NCI-H1694 (cell line): ENCODE measurements around the gene GALR3.
"Not testable (repeated sequence)": the region's sequence is repeated elsewhere in the genome, so short reads cannot be mapped to it uniquely, and the experiment has no call there.

ENCODE experiments used
- DNase-seq: peaks from one replicate; lab custom pipeline; 2025; lab: John Stamatoyannopoulos, UW

GALR3 gene, protein sequence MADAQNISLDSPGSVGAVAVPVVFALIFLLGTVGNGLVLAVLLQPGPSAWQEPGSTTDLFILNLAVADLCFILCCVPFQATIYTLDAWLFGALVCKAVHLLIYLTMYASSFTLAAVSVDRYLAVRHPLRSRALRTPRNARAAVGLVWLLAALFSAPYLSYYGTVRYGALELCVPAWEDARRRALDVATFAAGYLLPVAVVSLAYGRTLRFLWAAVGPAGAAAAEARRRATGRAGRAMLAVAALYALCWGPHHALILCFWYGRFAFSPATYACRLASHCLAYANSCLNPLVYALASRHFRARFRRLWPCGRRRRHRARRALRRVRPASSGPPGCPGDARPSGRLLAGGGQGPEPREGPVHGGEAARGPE

GRCh38 chr22:37823134-37823985, at the start of gene GALR3:
Gene GALR3 (plus strand): TSS chr22:37823382. CDS start chr22:37823407, 25 bp downstream.
- no peak for DNase-seq

GRCh38 chr22:37774728-37775127, 48.5 kb upstream of the GALR3 start:
- DNase-seq: no peak

DNA sequence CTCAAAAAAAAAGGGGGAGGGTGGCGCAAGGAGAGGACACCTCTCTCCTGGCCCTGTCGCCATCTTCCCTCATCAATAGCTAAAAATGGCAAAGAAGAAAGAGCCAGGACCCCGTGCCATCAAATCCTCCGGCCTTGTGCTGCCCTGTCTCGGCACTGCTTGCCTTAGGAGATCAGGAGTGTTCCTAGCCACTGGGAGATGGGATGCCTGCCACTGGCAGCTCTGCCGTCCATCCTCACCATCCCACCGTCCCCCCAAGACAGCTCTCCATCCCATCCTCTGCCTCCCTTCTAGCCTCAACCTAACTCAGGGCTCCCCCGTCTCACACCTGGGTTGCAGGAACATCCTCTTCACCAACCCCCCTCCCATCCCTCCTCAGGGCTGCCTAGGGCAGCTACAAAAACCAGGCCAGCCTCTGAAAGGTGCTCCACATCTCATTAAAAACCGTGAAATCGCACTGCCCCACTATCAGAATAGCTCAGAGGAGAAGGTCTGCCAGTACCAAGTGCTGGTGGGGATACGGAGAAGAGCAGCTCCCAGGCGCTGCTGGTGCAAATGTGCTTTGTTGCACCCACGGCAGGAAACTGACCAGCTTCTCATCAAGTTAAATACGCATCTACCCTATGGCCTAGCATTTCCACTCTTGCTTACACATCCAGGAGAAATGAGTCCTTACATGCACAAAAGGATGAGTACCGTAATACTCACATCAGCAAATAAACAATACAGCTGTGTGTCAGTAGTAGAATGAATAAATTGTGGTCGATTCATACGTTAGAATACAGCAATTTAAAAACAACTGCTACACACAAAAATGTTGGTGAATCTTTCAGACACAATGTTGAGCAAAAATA, 47.2 kb upstream of the GALR3 start:
- no peak for DNase-seq

DNA sequence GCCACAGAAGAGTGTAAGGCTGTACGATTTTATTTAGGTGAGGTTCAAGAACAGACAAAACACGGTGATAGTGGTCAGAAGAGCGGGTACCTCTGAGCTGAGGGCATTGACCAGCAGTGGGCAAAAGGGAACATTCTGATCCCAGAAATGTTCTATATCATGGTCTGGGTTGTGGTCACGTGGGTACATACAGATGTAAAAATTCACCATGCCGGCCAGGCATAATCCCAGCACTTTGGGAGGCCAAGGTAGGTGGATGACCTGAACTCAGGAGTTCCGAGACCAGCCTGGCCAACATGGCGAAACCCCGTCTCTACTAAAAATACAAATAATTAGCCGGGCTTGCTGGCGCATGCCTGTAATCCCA, 46.6 kb upstream of the GALR3 start:
- DNase-seq: no peak

GRCh38 chr22:37777122-37777687, 46.0 kb upstream of the GALR3 start:
- DNase-seq: no peak

DNA sequence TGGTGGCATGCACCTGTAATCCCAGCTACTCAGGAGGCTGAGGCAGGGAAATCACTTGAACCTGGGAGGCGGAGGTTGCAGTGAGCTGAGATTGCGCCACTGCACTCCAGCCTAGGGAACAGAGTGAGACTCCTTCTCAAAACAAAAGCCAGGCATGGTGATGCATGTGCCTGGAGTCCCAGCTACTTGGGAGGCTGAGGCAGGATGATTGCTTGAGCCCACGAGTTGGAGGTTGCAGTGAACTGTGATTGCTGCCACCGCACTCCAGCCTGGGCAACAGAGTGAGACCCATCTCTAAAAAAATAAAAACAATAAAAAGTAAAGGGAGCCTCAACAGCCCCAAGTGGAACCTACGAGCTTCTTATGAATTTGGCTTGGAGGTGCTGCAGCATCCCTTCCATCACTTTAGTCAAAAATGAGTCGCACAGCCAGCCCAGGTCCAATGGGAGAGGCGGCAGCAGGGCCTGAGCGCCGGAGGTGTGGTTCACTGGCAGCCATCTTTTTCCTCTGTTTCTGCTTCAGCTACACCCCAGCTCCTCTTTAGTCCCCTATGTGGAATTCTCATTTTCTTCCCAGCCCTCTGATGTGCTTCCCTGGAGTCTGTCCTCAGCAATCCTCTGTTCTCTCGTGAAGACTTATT, 44.7 kb upstream of the GALR3 start:
- no peak for DNase-seq

- no peak for DNase-seq
Observed at GRCh38 chr22:37781434-37782059, 41.6 kb upstream of the GALR3 start.

GRCh38 chr22:37782340-37783168, 40.6 kb upstream of the GALR3 start:
- no peak for DNase-seq

DNA sequence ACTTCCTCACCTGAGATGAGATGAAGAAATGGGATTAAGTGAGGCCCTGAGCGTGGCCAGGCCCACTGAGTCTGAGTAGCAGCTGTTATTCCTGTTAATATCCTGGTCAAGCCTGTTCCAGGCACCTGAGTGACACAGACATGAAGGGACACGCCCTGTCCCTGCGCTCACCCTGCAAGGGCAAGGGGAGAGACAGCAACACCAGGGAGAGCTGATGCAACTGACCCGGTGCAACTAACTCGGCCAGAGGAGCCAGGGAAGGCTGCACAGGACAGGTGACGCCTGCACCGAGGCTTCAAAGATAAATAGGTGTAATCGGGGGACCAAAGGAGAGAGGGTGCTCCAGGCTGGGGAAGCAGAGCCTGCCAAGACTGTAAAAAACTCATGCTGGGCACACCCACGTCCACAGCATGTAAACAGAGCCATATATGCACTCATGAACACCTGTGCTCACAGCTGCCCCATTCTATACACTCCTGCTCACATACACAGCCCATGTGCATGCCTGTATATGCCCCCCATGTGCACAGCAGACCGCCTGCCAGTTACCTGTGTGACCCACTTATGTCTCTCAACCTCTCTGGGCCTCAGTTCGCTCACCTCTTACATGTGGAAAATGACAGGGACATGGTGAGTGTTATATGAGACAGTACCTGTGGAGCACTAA, 38.2 kb upstream of the GALR3 start:
- no peak for DNase-seq

DNA sequence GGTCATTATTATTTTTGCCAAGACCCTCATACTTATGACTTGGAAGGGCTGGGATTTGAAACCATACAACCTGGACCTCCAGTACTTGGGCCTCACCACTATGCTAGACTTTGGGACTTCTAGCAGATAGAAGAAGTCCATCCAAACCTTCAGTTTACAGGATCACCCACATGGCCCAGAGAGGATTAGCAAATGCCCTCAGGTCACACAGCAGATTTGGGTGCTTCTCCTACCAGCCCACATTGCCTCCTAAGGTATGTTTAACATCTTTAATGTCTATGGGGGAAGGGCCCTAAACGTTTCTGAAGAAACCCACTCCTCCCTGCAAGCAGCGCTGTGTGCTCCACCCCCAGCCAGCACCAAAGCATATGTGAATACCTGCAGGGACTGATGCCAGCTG, 32.9 kb upstream of the GALR3 start:
- DNase-seq: no peak

DNA sequence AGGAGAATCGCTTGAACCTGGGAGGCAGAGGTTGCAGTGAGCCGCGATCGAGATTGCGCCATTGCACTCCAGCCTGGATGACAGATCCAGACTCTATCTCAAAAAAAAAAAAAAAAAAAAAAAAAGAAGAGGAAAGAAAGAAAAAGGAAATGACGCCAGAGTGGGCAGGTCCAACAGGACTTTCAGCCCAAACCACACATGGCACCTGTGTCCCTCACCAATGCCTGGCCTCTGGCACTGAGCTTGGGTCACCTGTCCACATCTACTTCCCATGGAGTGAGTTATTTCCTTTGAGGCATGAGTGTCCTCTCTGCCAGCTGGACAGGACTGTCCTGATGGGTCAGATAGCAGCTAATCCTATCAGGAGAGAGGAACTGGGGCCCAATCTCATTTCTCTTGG, 30.7 kb upstream of the GALR3 start:
- DNase-seq: no peak

DNA sequence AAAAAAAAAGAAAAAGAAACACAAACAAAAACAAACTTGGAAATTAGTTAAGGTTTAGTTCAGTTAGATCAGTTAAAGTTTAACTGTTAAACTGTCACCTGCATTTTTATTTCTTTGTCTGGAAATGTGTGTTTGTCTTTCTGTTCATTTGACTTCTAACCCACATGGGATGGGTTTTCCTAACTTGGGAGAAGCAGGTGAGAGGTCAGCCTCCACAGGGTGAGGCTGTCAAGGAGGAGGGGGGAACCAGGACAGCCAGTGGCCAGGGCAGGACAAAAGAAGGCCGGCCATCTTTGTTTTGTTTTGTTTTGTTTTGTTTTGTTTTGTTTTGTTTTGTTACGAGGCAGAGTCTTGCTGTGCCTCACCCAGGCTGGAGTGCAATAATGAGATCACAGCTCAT, 28.8 kb upstream of the GALR3 start:
- no peak for DNase-seq

GRCh38 chr22:37796079-37796478, 27.1 kb upstream of the GALR3 start:
- DNase-seq: no peak

DNA sequence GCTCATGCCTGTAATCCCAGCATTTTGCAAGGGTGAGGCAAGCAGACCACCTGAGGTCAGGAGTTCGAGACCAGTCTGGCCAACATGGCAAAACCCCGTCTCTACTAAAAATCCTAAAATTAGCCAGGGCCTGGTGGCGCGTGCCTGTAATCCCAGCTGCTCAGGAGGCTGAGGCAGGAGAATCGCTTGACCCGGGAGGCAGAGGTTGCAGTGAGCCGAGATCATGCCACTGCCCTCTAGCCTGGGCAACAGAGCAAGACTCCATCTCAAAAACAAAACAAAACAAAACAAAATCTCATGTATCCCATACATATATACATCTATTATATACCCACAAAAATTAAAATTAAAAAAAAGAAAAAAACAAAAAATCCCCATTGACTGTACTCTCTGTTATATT, 25.9 kb upstream of the GALR3 start:
- DNase-seq: not testable (repeated sequence)

GRCh38 chr22:37797874-37798500, 25.2 kb upstream of the GALR3 start:
- DNase-seq: no peak

- not testable (repeated sequence) for DNase-seq
Observed at GRCh38 chr22:37799979-37800378, 23.2 kb upstream of the GALR3 start.

DNA sequence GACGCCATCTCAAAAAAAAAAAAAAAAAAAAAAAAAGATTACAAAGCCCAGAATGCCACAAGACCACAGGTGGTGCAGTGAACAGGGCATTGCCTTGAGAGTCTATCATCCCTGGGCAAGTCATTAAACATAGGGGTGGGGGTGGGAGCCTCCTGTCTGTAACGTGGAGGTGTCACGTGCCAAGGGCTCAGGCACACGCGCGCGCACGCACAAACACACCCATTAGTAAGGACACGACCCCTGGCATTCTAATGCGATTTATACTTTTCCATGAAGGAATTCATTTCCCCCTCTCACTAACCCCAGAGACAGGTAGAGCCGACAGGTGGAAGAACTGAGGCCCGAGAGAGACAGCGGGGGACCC, 21.3 kb upstream of the GALR3 start:
- DNase-seq: peak; percentile 12

DNA sequence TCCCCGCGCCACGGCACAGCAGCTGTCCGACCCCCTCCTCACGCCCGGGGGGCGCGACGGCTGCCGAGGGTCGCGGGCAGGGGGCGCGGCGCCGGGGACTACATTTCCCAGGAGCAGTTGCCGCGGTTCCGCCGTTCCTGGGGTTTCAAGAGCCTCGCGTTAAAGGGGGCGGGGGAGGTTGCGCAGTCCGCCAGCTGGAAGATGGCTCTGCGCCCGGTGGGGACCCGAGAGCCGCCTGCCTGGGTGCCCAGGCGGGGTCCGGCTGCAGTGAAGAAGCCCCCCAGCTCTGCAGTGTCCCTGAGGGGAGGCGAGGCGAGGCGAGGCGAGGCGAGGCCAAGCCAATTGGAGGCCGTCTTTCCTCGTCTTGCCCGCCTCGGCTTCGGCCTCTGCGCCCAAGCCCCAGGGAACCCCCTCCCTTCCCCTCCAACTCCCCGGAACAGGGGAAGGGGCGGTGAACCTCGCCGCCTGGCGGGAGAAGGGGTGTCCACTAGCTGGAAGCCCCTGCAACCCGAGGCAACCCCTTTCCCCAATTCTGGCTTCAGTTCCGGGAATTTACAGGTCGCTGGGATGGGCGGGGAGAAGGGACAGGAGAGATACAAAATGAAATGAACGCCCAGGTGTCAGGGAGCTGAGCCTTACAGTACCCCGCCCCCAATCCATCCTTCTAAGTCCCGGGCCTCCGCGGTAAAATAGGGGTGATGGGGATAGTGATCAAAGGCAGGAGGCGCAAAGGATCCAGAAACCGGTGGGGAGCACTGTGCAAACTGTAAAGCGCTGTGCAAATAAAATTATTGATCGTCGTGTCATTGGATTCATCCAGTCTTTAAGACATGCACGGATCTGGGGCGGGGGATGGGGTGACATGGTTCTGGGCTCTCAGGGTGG, 20.6 kb upstream of the GALR3 start:
- peak; percentile 16 for DNase-seq
